IMR-90 (cell line): Measurements from ENCODE around the gene TOR1A. TPM values are rescaled to one million over a fixed set of nuclear protein-coding genes. Genes with fewer than 3 reads are reported as not detected.

Experiments used
- ATAC-seq: fragments of 200-7000 bp; cut with Tn5 transposase; 2 replicates; pipeline ENCODE4 v1.9.1; 2020; ENCODE audit warnings: low read depth, mild to moderate bottlenecking, moderate library complexity
- BruUV-seq: library from RNA; stranded (reverse); fragments of 400-500 nt; replicated peaks from 2 replicates; lab custom pipeline; 2021; lab: Mats Ljungman, UMichigan
- CTCF ChIA-PET: fragments of 300-600 bp; formaldehyde crosslinking; extraction: SDS; loops from one replicate; lab custom pipeline; 2021; ENCODE audit warnings: antibody characterized with exemption; lab: Yijun Ruan, JAX
- POLR2A ChIA-PET: fragments of 300-600 bp; sonication (Branson Sonifier 250); formaldehyde crosslinking; loops from one replicate; lab custom pipeline; 2022; ENCODE audit warnings: antibody characterized with exemption; ENCODE audit not compliant: unreplicated experiment; lab: Charles Lee
- DNase-seq: peaks from one replicate; pipeline ENCODE4 v3.0.0; 2013
- H2AFZ ChIP-seq: replicated peaks from 2 replicates; pipeline ENCODE3; 2013; ENCODE audit warnings: low read length, mild to moderate bottlenecking; ENCODE audit not compliant: poor library complexity
- H2AK5ac ChIP-seq: 2 replicates; pipeline ENCODE4 v1.6.1; 2013; ENCODE audit warnings: low read depth, low read length, inconsistent platforms
- H2AK9ac ChIP-seq: replicated peaks from 2 replicates; pipeline ENCODE3; 2013; ENCODE audit warnings: mild to moderate bottlenecking, low read depth, low read length, moderate library complexity; ENCODE audit not compliant: poor library complexity
- H2BK120ac ChIP-seq: 2 replicates; pipeline ENCODE4 v1.6.1; 2013; ENCODE audit warnings: low read depth, low read length, inconsistent platforms
- H2BK15ac ChIP-seq: 3 replicates; pipeline ENCODE4 v1.6.1; 2013; ENCODE audit warnings: low read depth, low read length, inconsistent platforms
- H2BK20ac ChIP-seq: 2 replicates; pipeline ENCODE4 v1.6.1; 2013; ENCODE audit warnings: low read depth, mild to moderate bottlenecking, inconsistent platforms, low read length, moderate library complexity
- H2BK5ac ChIP-seq: 2 replicates; pipeline ENCODE4 v1.6.1; 2013; ENCODE audit warnings: mild to moderate bottlenecking, low read depth, low read length, inconsistent platforms; ENCODE audit not compliant: poor library complexity, severe bottlenecking
- H3K14ac ChIP-seq: replicated peaks from 2 replicates; pipeline ENCODE4 v1.6.1; 2013; ENCODE audit warnings: low read depth, low read length, inconsistent platforms
- H3K18ac ChIP-seq: 2 replicates; pipeline ENCODE4 v1.6.1; 2013; ENCODE audit warnings: low read depth, low read length, control low read depth
- H3K23ac ChIP-seq: 2 replicates; pipeline ENCODE4 v1.6.1; 2013; ENCODE audit warnings: low read depth, low read length, inconsistent platforms
- H3K27ac ChIP-seq: 2 replicates; pipeline ENCODE4 v1.5.1; 2013; ENCODE audit warnings: mild to moderate bottlenecking, control low read depth, low read length; ENCODE audit not compliant: insufficient read depth
- H3K27me3 ChIP-seq: 2 replicates; pipeline ENCODE4 v1.6.1; 2013; ENCODE audit warnings: low read length; ENCODE audit not compliant: control insufficient read depth, insufficient read depth
- H3K36me3 ChIP-seq: 2 replicates; pipeline ENCODE4 v1.6.1; 2013; ENCODE audit warnings: low read length, mixed read lengths; ENCODE audit not compliant: control insufficient read depth, insufficient read depth
- H3K4ac ChIP-seq: 2 replicates; pipeline ENCODE4 v1.6.1; 2013; ENCODE audit warnings: low read depth, low read length, inconsistent platforms
- H3K4me1 ChIP-seq: 2 replicates; pipeline ENCODE4 v1.6.1; 2013; ENCODE audit warnings: low read length, mixed read lengths; ENCODE audit not compliant: control insufficient read depth, insufficient read depth
- H3K4me2 ChIP-seq: 2 replicates; pipeline ENCODE4 v1.6.1; 2013; ENCODE audit warnings: low read depth, mild to moderate bottlenecking, control low read depth, low read length, moderate library complexity
- H3K4me3 ChIP-seq: 2 replicates; pipeline ENCODE4 v1.5.1; 2013; ENCODE audit warnings: low read depth, mild to moderate bottlenecking, control low read depth, low read length, moderate library complexity; ENCODE audit not compliant: insufficient read depth
- H3K56ac ChIP-seq: 2 replicates; pipeline ENCODE4 v1.6.1; 2013; ENCODE audit warnings: low read length, inconsistent platforms; ENCODE audit not compliant: insufficient read depth; ENCODE audit errors: extremely low read depth
- H3K79me1 ChIP-seq, 2 experiments: 2 replicates each; pipeline ENCODE4 v1.6.1; 2013; ENCODE audit warnings: low read length in 2 of 2, inconsistent platforms in 1 of 2, low read depth in 1 of 2
- H3K9ac ChIP-seq: 2 replicates; pipeline ENCODE4 v1.6.1; 2013; ENCODE audit warnings: low read depth, low read length, control low read depth
- H3K9me1 ChIP-seq: 2 replicates; pipeline ENCODE4 v1.6.1; 2013; ENCODE audit warnings: low read length, inconsistent platforms; ENCODE audit not compliant: insufficient read depth
- H3K9me3 ChIP-seq: 2 replicates; pipeline ENCODE4 v1.6.1; 2013; ENCODE audit warnings: low read length; ENCODE audit not compliant: control insufficient read depth, insufficient read depth
- H4K20me1 ChIP-seq: 2 replicates; pipeline ENCODE4 v1.6.1; 2013; ENCODE audit warnings: low read length, inconsistent platforms; ENCODE audit not compliant: insufficient read depth
- H4K5ac ChIP-seq: 2 replicates; pipeline ENCODE4 v1.6.1; 2013; ENCODE audit warnings: mild to moderate bottlenecking, low read depth, low read length, control low read depth
- H4K8ac ChIP-seq, 2 experiments: 2 replicates each; pipeline ENCODE4 v1.6.1; 2013; ENCODE audit warnings: low read depth in 2 of 2, low read length in 2 of 2, control low read depth in 1 of 2, inconsistent platforms in 1 of 2
- H4K91ac ChIP-seq: 2 replicates; pipeline ENCODE4 v1.6.1; 2013; ENCODE audit warnings: low read depth, low read length, inconsistent platforms; ENCODE audit not compliant: insufficient read depth
- CEBPB ChIP-seq: IDR thresholded peaks from 2 replicates; pipeline ENCODE4 v1.6.1; 2012; ENCODE audit warnings: low read depth, low read length, improper control_type of control experiment
- FOS ChIP-seq: fragments of 150-350 bp; IDR thresholded peaks from 2 replicates; pipeline ENCODE4 v1.6.1; 2016; ENCODE audit warnings: low read depth, low read length
- MAZ ChIP-seq: IDR thresholded peaks from 2 replicates; pipeline ENCODE4 v1.6.1; 2012; ENCODE audit warnings: low read depth, mild to moderate bottlenecking, low read length, improper control_type of control experiment, moderate library complexity, borderline replicate concordance
- RFX5 ChIP-seq: IDR thresholded peaks from 2 replicates; pipeline ENCODE4 v1.8.0; 2012; ENCODE audit warnings: low read depth, mild to moderate bottlenecking, low read length, moderate library complexity
- WGBS, 2 experiments: methylation state at CpG; one replicate each; pipeline versions ENCODE4 v1.1.5 to v1.1.7; 2013; ENCODE audit warnings: missing lambda C conversion rate in 2 of 2; ENCODE audit not compliant: insufficient read length in 1 of 2; ENCODE audit errors: extremely low coverage in 2 of 2; 5-methylcytosine and 5-hydroxymethylcytosine counted together
- dilution Hi-C: fragments of 300-500 bp; cut with HindIII; formaldehyde crosslinking; loops from one replicate; pipeline ENCODE4 v1.14.3; 2018; ENCODE audit warnings: low sequenced_read_pairs; ENCODE audit not compliant: unreplicated experiment
- in situ Hi-C: fragments of 300-500 bp; cut with MboI; formaldehyde crosslinking; loops from 3 replicates; pipeline ENCODE4 v1.14.3; 2019; ENCODE audit warnings: low sequenced_read_pairs, inconsistent platforms, mixed read lengths
- intact Hi-C: fragments of 100-400 bp; cut with micrococcal nuclease; formaldehyde crosslinking; loops from 2 replicates; pipeline ENCODE4 v1.10.0; 2022
- polyA plus RNA-seq, 3 experiments: library from polyadenylated mRNA; depleted of rRNA; stranded (reverse); fragments of >200 nt; gene quantifications; 2 replicates each; pipeline ENCODE4 v1.2.3, GENCODE V29; 2012; ENCODE audit warnings: low replicate concordance in 1 of 3
- total RNA-seq: library from RNA; depleted of rRNA; stranded (reverse); fragments of >200 nt; gene quantifications from 2 replicates; pipeline ENCODE4 v1.2.3, GENCODE V29; 2012
- TF ChIP-seq, protein P1 (sequence below): conservative IDR thresholded peaks from 2 replicates; pipeline ENCODE4 v1.5.1; 2012; ENCODE audit warnings: mild to moderate bottlenecking, low read depth, low read length, improper control_type of control experiment

TOR1A gene
- total and polyA plus RNA-seq, 2 of the 4 experiments (the other 2 are of a cell fraction), result 27.1 to 74.2 TPM

GRCh38 chr9:129826344-129826743 lies 2.4 kb upstream of the TOR1A start:
- CTCF ChIA-PET, result no interaction called here
- Histone ChIP-seq H3K4ac (no peak overlapping the region), H2AFZ (no peak overlapping the region), H3K9ac (no peak overlapping the region), H3K23ac (no peak overlapping the region), H3K79me1 (peaks cover 13 to 19% of the 10 kb centered on the region in 2 experiments), H3K27ac (no peak overlapping the region), H2BK20ac (no peak overlapping the region), H2AK9ac (no peak overlapping the region), H3K36me3 (peaks cover 39% of the 10 kb centered on the region), H2BK5ac (no peak overlapping the region), H3K9me3 (no peaks in the 10 kb centered on the region), H4K5ac (no peak overlapping the region), H3K4me1 (peaks cover 2% of the 10 kb centered on the region; the same call in 1 of the 2 replicates), H4K20me1 (peaks cover 11% of the 10 kb centered on the region; the same call in 1 of the 2 replicates), H3K27me3 (no peaks in the 10 kb centered on the region), H3K4me2 (no peak overlapping the region), H2BK120ac (no peak overlapping the region), H3K14ac (no peak overlapping the region), H3K56ac (no peak overlapping the region), H3K18ac (no peak overlapping the region), H3K4me3 (no peak overlapping the region), H4K8ac (no peak overlapping the region), H2BK15ac (no peak overlapping the region), H3K9me1 (peaks cover 6% of the 10 kb centered on the region; the same call in 1 of the 2 replicates), H4K91ac (no peak overlapping the region), H2AK5ac (no peak overlapping the region)
- TF ChIP-seq MAZ (no peak), RFX5 (no peak), CEBPB (no peak), FOS (no peak)
- TF ChIP-seq, protein P1, sequence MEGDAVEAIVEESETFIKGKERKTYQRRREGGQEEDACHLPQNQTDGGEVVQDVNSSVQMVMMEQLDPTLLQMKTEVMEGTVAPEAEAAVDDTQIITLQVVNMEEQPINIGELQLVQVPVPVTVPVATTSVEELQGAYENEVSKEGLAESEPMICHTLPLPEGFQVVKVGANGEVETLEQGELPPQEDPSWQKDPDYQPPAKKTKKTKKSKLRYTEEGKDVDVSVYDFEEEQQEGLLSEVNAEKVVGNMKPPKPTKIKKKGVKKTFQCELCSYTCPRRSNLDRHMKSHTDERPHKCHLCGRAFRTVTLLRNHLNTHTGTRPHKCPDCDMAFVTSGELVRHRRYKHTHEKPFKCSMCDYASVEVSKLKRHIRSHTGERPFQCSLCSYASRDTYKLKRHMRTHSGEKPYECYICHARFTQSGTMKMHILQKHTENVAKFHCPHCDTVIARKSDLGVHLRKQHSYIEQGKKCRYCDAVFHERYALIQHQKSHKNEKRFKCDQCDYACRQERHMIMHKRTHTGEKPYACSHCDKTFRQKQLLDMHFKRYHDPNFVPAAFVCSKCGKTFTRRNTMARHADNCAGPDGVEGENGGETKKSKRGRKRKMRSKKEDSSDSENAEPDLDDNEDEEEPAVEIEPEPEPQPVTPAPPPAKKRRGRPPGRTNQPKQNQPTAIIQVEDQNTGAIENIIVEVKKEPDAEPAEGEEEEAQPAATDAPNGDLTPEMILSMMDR, result no peak
- in situ Hi-C loops (no loop called here), intact Hi-C loops (no loop called here), dilution Hi-C loops (no loop called here)
- ATAC-seq, result no peak
- WGBS, 2 experiments, result no CpG with 5 or more reads among the region's 6 CpGs
- no peak for DNase-seq
- POLR2A ChIA-PET, result no interaction called here
- BruUV-seq, result no TSS peak
